ENCODE results near the gene KRTAP5-11. TPM values are rescaled to one million over a fixed set of nuclear protein-coding genes. Genes with fewer than 3 reads are reported as not detected.

The KRTAP5-11 gene, protein sequence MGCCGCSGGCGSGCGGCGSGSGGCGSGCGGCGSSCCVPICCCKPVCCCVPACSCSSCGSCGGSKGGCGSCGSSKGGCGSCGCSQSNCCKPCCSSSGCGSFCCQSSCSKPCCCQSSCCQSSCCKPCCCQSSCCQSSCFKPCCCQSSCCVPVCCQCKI
- not detected in 2 replicates for total RNA-seq

DNA sequence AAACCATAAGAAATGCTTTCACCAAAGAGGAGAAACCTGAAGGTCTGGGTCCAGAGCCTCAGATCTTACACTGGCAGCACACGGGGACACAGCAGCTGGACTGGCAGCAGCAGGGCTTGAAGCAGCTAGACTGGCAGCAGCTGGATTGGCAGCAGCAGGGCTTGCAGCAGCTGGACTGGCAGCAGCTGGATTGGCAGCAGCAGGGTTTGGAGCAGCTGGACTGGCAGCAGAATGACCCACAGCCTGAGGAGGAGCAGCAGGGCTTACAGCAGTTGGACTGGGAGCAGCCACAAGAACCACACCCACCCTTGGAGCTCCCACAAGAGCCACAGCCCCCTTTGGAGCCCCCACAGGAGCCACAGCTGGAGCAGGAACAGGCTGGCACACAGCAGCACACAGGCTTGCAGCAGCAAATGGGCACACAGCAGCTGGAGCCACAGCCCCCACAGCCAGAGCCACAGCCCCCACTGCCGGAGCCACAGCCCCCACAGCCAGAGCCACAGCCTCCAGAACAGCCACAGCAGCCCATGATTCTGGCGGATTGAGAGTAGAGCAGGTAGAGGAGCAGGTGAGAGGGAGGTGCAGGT lies at the start of gene KRTAP5-11:
TSS of gene KRTAP5-11 (minus strand) at position 567 of the 587 bp plus-strand sequence. CDS start at position 529, 38 bp downstream.

GRCh38 chr11:71565263-71565662 lies 17.4 kb downstream of the KRTAP5-11 start, which contains the start of gene KRTAP5-10:
KRTAP5-10 (plus strand) TSS chr11:71565563; CDS start chr11:71565588, 25 bp downstream.

DNA sequence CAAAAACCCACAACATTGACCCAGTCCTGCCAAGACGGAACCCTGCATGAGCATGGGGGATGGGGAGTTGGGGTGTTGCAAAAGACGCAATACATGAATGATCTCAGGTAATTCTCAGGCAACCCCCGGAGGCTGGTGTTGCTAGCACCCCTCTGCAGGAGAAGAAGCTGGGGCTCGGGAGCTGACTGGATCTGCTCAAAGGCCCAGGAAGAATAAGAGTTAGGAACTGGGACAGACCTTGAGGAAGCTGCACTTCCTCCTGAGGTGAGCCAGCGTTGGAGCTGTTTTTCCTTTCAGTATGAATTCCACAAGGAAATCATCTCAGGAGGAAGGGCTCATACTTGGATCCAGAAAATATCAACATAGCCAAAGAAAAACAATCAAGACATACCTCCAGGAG lies 34.6 kb downstream of the KRTAP5-11 start, which contains the start of gene KRTAP5-9:
TSS of gene KRTAP5-9 (plus strand) at position 301 of the 400 bp plus-strand sequence. CDS start 238 bp downstream, outside the sequence.

DNA sequence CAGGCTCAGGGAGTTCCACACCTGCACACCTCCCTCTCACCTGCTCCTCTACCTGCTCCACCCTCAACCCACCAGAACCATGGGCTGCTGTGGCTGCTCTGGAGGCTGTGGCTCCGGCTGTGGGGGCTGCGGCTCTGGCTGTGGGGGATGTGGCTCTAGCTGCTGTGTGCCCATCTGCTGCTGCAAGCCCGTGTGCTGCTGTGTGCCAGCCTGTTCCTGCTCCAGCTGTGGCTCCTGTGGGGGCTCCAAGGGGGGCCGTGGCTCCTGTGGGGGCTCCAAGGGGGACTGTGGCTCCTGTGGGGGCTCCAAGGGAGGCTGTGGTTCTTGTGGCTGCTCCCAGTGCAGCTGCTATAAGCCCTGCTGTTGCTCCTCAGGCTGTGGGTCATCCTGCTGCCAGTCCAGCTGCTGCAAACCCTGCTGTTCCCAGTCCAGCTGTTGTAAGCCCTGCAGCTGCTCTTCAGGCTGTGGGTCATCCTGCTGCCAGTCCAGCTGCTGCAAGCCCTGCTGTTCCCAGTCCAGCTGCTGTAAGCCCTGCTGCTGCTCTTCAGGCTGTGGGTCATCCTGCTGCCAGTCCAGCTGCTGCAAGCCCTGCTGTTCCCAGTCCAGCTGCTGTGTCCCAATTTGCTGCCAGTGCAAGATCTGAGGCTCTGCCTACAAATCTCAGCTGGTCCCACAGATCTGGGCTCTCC lies 44.6 kb downstream of the KRTAP5-11 start, which contains the start of gene KRTAP5-8:
TSS of gene KRTAP5-8 (plus strand) at position 49 of the 689 bp plus-strand sequence. CDS start at position 80, 31 bp downstream.

Other genes starting within 250 kb of the KRTAP5-11 start
- gene DHCR7, start 134.5 kb downstream of the KRTAP5-11 start, total RNA-seq, result 37.2 and 44.8 TPM in 2 replicates
- gene NADSYN1, start 129.7 kb downstream of the KRTAP5-11 start, total RNA-seq, result 63.7 and 126 TPM in 2 replicates
- 0.17 TPM in 1 of 2 replicates, not detected in the other for gene KRTAP5-7, start 55.6 kb downstream of the KRTAP5-11 start, total RNA-seq
- not detected in 2 replicates for gene KRTAP5-8, start 44.9 kb downstream of the KRTAP5-11 start, total RNA-seq
- not detected in 2 replicates for gene KRTAP5-9, start 34.5 kb downstream of the KRTAP5-11 start, total RNA-seq
- not detected in 2 replicates for gene KRTAP5-10, start 17.3 kb downstream of the KRTAP5-11 start, total RNA-seq